ENCODE data around the gene ARHGEF4. TPM values are rescaled to one million over a fixed set of nuclear protein-coding genes. Genes with fewer than 3 reads are reported as not detected.

The ARHGEF4 gene
- 100 to 1,000 TPM; 108 to 378 (median 134) TPM for total RNA-seq

- peaks cover 10% of the 10 kb centered on the region for H3K4me1 ChIP-seq
- DNase-seq (ENCODE audit: low spot score in 2 of 2), result no peak
- no peaks in the 10 kb centered on the region for H3K9me3 ChIP-seq
- H3K36me3 ChIP-seq, result no peaks in the 10 kb centered on the region
- peak within 1 kb of the TSS; percentile 54 for H3K4me3 ChIP-seq
- TF ChIP-seq EP300 (IDR thresholded peaks at IDR 0.05), result no peak
- peaks cover 39% of the 10 kb centered on the region for H3K27me3 ChIP-seq
- WGBS, result 0% methylated on average over 4 of the region's 70 CpGs
- peak within 1 kb of the TSS; percentile 31 for H3K27ac ChIP-seq
Measured at GRCh38 chr2:130836501-130837174, at the start of gene ARHGEF4. Gene ARHGEF4, plus strand, starts transcription at chr2:130836914. Its CDS starts 40 bp downstream, at chr2:130836954.

GRCh38 chr2:130787841-130788240 lies 48.9 kb upstream of the ARHGEF4 start:
- Histone ChIP-seq H3K27ac (no peak overlapping the region), H3K36me3 (no peaks in the 10 kb centered on the region), H3K9me3 (no peaks in the 10 kb centered on the region), H3K4me1 (no peaks in the 10 kb centered on the region), H3K4me3 (no peak overlapping the region), H3K27me3 (no peaks in the 10 kb centered on the region)
- no peak for DNase-seq (ENCODE audit: low spot score in 2 of 2)
- 87% methylated on average over 17 of the region's 17 CpGs for WGBS
- TF ChIP-seq POLR2A (IDR thresholded peaks at IDR 0.05) (no peak), POLR2AphosphoS5 (IDR thresholded peaks at IDR 0.05) (no peak), EP300 (IDR thresholded peaks at IDR 0.05) (no peak), CTCF (IDR thresholded peaks at IDR 0.05) (no peak)

- no peak for DNase-seq (ENCODE audit: low spot score in 2 of 2)
- no peaks in the 10 kb centered on the region for H3K4me1 ChIP-seq
- TF ChIP-seq POLR2AphosphoS5 (IDR thresholded peaks at IDR 0.05), result no peak
- TF ChIP-seq CTCF (IDR thresholded peaks at IDR 0.05), result no peak
- TF ChIP-seq EP300 (IDR thresholded peaks at IDR 0.05), result no peak
- H3K27ac ChIP-seq, result no peak overlapping the region
- H3K36me3 ChIP-seq, result no peaks in the 10 kb centered on the region
- H3K27me3 ChIP-seq, result no peaks in the 10 kb centered on the region
- no peak overlapping the region for H3K4me3 ChIP-seq
- no peaks in the 10 kb centered on the region for H3K9me3 ChIP-seq
- WGBS, result 61% methylated on average over 2 of the region's 2 CpGs
Measured at GRCh38 chr2:130790312-130790711, 46.4 kb upstream of the ARHGEF4 start.

GRCh38 chr2:130790804-130791616 lies 45.7 kb upstream of the ARHGEF4 start:
- no peaks in the 10 kb centered on the region for H3K4me1 ChIP-seq
- H3K9me3 ChIP-seq, result no peaks in the 10 kb centered on the region
- no peak overlapping the region for H3K27ac ChIP-seq
- no peaks in the 10 kb centered on the region for H3K36me3 ChIP-seq
- WGBS, result 86% methylated on average over 9 of the region's 9 CpGs
- DNase-seq (ENCODE audit: low spot score in 2 of 2), result no peak
- H3K4me3 ChIP-seq, result no peak overlapping the region
- TF ChIP-seq POLR2AphosphoS5 (IDR thresholded peaks at IDR 0.05) (no peak), EP300 (IDR thresholded peaks at IDR 0.05) (no peak), POLR2A (IDR thresholded peaks at IDR 0.05) (no peak)
- no peaks in the 10 kb centered on the region for H3K27me3 ChIP-seq

GRCh38 chr2:130791617-130791939 lies 45.1 kb upstream of the ARHGEF4 start:
- Histone ChIP-seq H3K9me3 (no peaks in the 10 kb centered on the region), H3K36me3 (no peaks in the 10 kb centered on the region), H3K4me1 (no peaks in the 10 kb centered on the region), H3K4me3 (no peak overlapping the region), H3K27me3 (no peaks in the 10 kb centered on the region), H3K27ac (no peak overlapping the region)
- no peak for DNase-seq (ENCODE audit: low spot score in 2 of 2)
- TF ChIP-seq EP300 (IDR thresholded peaks at IDR 0.05) (no peak), POLR2A (IDR thresholded peaks at IDR 0.05) (no peak), POLR2AphosphoS5 (IDR thresholded peaks at IDR 0.05) (no peak), CTCF (IDR thresholded peaks at IDR 0.05) (no peak)
- WGBS, result 50% methylated on average over 2 of the region's 4 CpGs

- H3K4me3 ChIP-seq, result no peak overlapping the region
- WGBS, result 68% methylated on average over 2 of the region's 2 CpGs
- no peak for DNase-seq (ENCODE audit: low spot score in 2 of 2)
Measured at GRCh38 chr2:130795431-130795830, 41.3 kb upstream of the ARHGEF4 start.

More at GRCh38 chr2:130795431-130795830, 41.3 kb upstream of the ARHGEF4 start:
- Histone ChIP-seq H3K4me1 (peaks cover 18% of the 10 kb centered on the region), H3K9me3 (no peaks in the 10 kb centered on the region), H3K27ac (no peak overlapping the region), H3K36me3 (no peaks in the 10 kb centered on the region), H3K27me3 (no peaks in the 10 kb centered on the region)
- TF ChIP-seq EP300 (IDR thresholded peaks at IDR 0.05) (no peak), POLR2AphosphoS5 (IDR thresholded peaks at IDR 0.05) (no peak), CTCF (IDR thresholded peaks at IDR 0.05) (no peak), POLR2A (IDR thresholded peaks at IDR 0.05) (no peak)

Data from suprapubic skin (tissue), 4 donors.